Loucy (cell line): ENCODE data around the gene NOXO1.

Experiments
- EZH2phosphoT487 ChIP-seq: fragments of 200-600 bp; IDR thresholded peaks from 2 replicates; pipeline ENCODE4 v1.6.1; 2018; ENCODE audit warnings: antibody characterized with exemption, mild to moderate bottlenecking, moderate library complexity, borderline replicate concordance
- TF ChIP-seq, protein P1 (sequence below): fragments of 200-600 bp; sonication (generic); conservative IDR thresholded peaks from 2 replicates; pipeline ENCODE4 v1.5.1; 2014; ENCODE audit warnings: mild to moderate bottlenecking, antibody characterized with exemption, low read length

DNA sequence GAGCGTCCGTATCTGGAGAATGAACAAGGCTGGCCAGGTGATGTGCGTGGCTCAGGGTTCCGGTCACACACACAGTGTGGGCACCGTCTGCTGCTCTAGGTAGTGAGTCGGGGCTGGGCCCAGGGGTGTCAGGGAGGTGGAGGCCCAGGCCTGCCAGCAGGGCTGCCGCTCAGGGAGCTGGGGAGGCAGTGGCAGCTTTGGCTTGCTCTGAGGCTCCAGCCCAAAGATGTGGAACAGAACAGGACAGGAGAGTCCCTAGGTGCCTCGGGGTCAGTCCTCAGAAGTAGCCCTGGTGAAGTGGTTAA is 5.1 kb downstream of the NOXO1 start:
- TF ChIP-seq, protein P1, sequence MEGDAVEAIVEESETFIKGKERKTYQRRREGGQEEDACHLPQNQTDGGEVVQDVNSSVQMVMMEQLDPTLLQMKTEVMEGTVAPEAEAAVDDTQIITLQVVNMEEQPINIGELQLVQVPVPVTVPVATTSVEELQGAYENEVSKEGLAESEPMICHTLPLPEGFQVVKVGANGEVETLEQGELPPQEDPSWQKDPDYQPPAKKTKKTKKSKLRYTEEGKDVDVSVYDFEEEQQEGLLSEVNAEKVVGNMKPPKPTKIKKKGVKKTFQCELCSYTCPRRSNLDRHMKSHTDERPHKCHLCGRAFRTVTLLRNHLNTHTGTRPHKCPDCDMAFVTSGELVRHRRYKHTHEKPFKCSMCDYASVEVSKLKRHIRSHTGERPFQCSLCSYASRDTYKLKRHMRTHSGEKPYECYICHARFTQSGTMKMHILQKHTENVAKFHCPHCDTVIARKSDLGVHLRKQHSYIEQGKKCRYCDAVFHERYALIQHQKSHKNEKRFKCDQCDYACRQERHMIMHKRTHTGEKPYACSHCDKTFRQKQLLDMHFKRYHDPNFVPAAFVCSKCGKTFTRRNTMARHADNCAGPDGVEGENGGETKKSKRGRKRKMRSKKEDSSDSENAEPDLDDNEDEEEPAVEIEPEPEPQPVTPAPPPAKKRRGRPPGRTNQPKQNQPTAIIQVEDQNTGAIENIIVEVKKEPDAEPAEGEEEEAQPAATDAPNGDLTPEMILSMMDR: no peak
- no peak for TF ChIP-seq EZH2phosphoT487
